MV-4-11 (cell line): Measurements from ENCODE around the gene SMG7.

Source experiments
- DNase-seq: peaks from one replicate; lab custom pipeline; 2025; lab: John Stamatoyannopoulos, UW

SMG7 gene

DNA sequence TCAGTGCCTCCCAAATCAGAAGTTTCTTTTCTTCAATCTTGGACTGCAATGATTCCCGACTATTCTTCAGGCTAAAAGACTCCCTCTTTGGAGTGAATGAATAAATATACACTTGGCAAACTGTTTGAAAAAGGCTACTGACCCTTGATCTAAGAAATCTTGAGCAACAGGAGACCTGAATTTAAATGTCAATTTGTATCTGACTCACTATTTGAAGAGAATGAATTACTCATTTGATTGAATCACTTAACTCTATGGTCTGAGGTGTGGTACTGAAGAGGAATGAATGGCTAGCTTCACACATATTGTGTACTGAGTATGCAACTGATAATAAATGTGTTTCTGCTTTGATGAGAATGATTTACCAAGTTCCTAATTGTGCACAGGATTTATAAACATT is 4.6 kb upstream of the SMG7 start:
- DNase-seq, result no peak

DNA sequence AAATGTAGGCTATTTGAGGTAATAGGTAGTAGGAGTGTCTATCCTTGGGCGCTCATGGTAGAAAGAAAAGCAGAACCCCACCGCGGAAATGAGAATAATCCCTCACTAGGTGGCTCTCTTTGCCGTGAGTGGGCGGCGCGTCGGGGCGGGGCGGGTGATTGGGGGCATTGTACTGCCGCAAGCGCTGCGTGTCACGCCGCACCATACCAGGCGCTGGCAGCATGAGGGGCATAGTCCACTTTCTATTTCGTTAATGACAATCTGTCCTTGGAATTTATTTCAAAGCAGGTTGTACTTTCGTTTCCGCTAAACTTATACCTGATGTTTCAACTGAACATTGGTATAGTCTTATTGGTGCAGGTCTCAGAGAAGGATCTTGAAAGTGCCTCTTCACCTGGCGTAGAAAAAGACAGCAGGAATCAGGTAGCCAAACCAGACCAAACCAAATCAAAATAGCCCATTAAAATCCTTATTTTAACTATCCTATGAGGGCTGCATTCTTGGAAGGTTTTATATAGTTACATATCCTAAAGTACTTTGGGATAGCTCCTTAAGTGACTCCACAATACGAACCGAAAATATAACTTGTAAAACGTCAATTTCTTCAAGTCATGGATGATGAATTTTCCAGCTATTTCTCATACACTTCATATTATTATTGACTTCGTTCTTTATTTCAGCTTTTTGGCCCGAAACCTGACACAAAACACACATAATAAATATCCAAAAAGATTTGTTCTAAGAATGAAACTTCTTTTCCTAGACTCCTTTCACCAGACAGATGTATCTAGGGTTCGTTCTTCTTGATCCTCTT is 1.9 kb upstream of the SMG7 start:
- peak; percentile 74 for DNase-seq

DNA sequence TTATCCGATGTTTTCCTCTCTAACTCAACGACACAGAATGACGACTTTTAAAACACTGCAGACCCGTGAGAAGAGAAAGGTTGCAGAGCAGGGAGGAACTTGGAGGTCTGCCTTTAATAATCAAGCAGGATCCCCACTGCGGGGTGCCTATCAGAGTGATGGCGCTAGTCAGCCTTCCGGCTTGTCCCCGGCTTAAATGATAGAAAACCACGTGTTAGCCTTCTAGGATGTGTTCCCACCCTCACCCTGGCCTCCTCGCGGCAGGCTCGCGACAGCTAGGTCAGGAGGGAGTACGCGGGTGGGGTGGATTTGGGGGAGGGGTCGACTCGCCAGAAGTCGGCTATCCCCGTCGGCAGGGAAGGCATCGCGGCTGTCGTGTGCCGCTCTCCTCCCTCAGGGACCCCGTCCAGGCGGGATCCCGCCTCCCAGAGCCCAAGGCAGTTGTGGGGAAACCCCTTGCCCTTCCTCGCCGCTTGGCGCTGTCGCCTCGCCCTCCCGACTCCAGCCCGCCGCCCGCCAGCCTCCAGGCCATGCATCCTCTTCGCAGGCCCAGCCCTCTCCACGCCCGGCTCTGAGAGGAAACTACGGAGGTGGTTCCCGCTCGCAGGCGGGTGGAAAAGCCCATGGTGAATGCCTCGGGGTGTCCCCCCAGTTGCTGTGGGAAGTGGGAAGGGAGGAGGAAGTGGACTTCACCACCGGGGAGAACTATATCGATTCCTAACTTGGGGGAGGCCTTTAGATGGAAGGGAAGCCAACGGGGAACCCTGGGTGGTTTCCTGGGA is 1.1 kb upstream of the SMG7 start:
- peak; percentile 75 for DNase-seq

DNA sequence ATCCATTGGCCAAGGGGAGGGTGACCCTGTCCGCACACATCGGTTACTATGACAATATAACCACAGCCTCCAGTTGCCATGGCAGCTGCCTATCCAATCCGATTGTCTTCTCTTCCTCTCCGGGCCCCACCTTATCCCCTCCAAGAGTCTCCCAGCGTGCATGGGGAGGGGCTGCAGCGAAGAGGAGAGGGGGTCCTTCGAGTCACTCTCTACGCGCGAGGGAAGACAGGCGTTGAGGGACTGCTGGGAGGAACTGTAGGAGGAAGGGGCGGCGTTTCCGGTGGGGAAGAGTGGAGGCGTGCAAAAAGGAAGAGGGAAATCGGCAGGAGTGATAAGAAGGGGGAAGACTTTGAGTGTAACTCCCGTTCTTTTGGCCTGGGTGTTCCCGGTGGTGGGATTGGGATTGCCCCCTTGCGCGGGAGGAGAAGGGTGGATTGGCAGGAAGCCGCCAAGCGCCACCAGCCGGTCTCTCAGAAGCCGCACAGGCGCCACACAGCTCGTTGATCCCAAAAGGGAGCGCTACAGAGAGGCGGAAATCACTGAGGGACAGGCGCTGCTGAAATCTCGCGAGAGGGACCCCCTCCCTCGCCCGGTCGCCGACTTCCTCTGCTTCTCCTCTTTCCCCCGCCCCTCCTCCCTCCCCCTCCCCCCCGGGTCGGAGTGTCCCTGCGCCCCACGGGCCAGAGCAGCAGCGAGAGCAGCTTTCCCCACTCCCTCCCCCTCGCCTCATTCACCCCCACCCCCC is 384 bp upstream of the SMG7 start:
- peak; percentile 98 for DNase-seq

DNA sequence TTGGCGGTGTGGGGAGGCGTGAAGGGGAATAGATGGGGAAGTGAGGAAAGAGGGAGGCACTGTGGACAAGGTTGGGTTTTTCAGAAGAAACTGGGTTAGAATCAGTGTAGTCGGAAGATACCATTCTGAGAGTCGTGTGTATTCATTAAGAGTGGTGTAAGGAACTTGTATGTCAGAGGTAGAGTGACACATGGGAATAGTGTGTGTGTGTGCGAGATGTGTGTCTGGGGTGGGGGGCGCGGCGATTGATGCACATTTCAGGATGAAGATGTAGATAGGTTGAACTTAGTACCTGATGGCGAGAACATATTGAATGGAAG is 878 bp downstream of the SMG7 start:
- DNase-seq, result no peak

DNA sequence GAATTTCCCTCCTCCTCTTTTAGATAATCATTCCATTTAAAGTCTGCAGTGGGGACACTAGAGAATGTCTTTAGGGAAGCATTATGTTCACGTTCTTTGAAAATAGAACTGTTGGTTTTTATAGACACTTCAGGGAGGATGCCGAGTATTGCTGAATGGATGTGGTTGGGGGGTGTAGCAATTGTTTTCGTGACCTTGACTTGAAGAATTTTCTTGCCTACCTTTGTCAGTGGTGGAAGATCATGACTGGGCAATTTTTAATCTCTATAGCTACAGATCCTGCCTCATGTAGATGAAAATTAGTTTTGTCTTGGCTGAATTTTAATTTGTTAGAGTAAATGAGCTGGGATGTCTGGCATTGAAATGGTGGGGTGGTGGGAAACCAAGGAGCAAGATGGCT is 3.8 kb downstream of the SMG7 start:
- no peak for DNase-seq

DNA sequence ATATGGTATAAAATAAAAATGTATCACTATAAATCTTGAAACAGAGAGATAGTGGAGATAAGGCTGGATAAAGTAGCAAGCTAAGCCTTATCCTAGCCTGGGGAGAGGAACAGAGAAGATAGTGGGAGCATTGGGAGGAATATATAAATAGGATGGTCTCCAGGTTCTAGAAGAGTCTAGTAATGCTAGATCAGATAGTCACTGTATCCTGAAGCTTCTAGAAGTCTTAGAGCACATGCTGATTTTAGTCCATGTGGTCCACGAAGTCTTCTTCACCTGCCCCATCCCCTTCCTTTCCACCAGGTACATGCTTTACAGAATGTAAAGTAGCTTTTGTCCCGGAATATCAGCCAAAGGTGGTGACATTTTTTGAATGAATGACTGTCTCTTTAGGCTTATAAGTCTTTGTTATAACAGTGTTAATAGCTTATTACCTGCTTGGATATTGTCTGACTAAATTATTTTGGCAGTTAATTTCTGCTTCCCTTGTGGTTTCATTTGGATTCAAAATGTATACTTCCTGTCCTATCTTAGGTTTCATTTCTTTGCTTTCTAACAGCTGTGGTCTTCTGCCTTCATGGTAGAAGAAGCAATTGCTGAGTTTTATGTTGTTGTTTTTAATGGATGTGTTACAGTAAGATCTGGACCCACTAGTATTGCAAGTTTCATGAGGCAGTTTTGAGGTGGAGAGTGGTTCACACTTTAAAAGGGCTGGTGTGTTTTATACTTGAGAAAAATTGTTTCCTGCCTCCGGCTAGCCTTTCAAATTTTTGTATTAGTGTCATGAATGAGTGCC is 5.9 kb downstream of the SMG7 start:
- DNase-seq, result peak; percentile 34

DNA sequence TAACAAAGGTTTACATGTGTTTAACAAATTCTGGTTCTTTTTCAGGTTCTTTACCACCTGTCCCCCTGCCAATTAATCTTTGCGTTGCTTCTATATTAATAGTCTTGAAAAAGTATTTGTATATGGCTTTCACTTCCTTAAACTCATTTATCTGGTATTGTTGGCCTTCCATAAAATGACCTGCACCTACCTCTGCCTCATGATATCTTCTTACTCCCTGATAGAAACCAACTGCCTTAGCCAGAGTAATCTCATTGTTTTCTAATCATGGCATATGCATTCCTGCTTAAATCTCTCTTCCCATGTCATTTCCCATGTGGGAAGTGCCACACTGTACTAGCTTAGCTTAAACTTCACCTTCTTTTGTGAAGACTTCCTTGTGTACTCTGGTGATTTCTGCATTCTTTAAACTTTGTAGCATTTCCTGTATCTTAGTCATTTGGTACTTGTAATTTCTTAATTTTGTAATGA is 8.7 kb downstream of the SMG7 start:
- peak; percentile 15 for DNase-seq

DNA sequence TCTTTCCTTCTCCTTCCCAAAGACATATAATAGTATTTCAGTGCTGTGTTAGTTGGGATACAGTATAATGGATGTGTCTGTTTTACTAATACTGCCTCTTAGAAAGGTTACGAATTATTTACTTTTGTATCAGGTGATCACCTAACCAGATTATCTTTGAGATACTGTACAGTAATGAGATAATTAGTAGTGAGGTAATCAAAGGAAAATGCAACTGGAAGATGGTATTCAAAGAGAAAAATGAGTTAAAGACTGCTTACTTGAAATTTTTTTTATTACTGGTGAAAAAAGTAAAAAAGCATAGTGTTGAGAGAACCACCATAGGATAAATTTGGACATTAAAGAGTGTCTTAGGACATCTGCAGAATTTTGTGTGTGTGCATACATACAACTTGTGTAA is 10.9 kb downstream of the SMG7 start:
- no peak for DNase-seq

DNA sequence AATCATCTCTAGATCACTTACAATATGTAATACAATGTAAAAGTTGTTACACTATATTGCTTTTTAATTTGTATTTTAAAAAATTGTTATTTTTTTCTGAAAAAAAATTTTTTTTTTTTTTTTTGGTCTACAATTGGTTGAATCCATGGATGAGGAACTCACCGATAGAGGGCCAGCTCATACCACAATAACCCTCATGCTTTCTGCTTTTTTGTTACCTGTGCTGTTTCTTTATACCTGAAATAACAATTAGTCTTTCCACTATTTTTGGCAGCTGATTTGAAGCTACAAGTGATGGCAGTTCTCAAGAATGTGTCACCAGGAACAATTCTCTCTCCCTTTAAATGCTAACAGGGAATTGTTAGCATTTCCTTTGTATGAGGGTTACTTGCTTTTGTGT is 12.0 kb downstream of the SMG7 start:
- no peak for DNase-seq

DNA sequence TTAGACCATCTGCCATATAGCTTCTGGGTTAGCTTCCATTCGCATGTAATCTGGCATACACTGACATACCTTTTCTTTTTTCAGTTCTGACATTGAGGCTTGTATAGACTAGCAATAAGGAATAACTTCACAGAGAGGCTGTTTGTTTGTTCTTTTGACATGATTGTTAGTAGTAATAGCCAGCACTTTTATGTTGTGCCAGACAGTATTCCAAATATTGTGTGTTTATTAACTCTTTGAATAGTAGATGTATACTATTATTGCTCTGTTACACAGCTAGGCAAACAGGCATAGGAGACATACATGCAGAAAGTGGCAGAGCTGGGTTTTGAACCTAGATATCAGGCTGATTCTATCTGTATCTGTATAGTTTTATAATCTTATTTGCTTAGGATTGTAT is 12.6 kb downstream of the SMG7 start:
- DNase-seq, result no peak

DNA sequence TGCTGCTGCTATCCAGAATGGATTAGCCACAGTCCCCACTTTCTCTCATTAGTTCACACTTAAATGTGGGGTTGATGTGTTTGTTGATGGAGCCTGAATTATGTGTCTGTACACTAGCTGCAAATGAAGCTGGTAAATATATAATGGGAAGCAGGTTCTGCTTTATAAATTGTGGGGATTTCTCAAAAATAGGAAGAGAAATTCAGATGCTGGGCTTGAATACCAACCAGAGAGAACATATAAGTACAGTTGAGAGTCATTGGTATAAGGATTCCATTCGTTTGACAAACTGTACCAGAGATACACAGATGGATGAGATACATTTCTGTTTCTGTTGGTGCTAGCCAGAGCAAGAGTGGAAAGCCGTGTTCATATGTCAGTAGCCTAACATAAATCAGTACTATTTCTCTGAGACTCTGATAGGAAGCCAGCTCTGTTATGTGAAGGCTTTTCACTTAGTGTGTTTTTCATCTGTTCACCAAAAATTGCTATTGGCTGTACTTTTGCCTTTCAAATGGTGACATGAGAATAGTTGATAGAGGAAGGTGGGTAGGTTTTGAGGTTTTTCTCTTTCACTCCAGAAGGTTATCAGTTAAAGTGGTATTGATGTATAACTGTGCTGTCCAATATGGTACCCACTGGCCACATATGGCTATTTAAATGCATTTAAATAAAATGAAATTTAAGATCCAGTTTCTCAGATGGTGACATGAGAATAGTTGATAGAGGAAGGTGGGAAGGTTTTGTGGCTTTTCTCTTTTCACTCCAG is 15.6 kb downstream of the SMG7 start:
- DNase-seq, result peak; percentile 3

DNA sequence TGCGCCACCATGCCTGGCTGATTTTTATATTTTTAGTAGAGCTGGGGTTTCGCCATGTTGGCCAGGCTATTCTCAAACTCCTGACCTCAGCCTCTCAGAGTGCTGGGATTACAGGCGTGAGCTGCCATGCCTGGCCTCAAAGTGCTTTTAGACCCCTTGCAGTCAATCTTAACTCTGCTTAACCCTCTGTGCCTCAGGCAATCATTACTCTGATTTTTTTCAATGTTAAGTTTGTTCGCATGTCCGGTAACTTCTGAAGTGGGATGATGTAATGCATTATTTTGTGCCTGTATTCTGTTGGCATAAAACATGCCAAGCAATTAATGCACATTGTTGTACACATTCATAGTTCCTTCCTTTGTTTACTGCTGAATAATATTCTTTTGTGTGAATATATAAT is 18.6 kb downstream of the SMG7 start:
- no peak for DNase-seq

DNA sequence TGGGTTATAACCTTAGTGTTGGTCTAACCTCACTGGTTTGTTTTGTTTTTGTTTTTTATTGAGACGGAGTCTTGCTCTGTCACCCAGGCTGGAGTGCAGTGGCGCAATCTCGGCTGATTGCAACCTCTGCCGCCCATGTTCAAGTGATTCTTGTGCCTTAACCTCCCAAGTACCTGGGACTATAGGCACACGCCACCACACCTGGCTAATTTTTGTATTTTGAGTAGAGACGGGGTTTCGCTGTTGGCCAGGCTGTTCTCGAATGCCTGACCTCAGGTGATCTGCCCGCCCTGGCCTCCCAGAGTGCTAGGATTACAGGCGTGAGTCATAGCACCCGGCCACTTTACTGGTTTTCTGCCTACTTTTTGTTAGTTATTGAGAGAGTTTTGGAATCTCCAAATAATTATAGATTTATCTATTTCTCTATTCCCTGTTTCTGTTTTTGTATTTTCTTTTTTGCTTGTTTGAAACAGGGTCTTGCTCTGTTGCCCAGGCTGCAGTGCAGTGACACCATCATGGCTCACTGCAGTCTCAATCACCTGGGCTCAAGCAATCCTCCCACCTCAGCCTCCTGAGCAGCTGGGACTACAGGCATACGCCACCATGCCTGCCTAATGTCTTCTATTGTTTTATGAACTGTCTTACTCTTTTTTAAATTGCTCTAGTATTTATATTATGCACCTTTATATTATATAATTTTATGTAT is 21.4 kb downstream of the SMG7 start:
- DNase-seq, result no peak

DNA sequence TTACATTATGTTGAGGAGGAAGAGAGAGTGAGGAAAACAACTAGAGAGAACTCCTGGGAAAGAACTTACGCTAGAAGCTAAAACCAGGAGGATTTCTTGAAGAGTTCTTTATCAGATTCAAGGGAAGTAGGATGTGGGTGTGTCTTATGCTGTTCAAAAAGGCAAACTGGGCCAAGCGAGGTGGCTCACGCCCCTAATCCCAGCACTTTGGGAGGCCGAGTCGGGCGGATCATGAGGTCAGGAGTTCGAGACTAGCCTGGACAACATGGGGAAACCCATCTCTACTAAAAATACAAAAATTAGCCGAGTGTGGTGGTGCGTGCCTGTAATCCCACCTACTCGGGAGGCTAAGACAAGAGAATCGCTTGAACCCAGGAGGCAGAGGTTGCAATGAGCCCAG is 23.1 kb downstream of the SMG7 start:
- no peak for DNase-seq

DNA sequence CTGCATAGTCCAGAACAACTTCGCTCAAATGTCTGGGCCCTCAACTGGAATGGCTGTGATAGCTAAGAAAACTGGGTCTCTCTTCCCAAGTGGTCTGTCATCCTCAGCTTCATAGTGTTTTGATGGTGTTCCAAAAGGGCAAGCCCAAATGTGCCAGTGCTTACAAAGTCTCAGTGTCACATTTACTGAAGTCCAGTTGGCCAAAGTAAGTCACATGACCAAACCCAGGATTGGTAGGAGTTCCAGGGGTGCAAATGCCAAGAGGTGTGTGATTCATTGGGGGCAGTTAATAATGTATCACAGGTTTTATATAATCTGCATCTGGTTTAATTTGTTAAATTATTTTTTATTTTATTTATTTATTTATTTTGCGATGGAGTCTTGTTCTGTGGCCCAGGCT is 24.9 kb downstream of the SMG7 start:
- DNase-seq, result no peak

DNA sequence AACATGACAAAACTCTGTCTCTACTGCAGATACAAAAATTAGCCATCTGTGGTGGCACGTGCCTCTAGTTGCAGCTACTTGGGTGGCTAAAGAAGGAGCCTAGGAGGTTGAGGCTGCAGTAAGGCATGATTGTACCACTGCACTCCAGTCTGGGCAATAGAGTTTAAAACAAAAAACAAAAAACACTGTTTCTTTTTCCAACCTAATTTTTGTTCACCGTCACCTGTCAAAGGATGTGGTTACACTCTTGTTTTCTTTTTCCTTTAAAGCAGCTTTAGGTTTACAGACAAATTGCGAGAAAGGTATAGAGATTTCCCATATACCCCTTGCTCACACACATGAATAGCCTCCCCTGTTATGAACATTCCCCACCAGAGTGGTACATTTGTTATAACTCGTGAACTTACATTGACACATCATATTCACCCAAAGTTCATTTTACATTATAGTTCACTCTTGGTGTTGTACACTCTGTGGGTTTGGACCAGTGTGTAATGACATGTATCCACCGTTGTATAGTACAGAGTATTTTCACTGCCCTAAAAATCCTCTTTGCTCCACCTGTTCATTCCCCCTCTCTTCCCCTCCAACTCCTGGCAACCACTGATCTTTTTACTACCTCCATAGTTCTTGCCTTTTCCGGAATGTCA is 26.2 kb downstream of the SMG7 start:
- DNase-seq, result no peak

DNA sequence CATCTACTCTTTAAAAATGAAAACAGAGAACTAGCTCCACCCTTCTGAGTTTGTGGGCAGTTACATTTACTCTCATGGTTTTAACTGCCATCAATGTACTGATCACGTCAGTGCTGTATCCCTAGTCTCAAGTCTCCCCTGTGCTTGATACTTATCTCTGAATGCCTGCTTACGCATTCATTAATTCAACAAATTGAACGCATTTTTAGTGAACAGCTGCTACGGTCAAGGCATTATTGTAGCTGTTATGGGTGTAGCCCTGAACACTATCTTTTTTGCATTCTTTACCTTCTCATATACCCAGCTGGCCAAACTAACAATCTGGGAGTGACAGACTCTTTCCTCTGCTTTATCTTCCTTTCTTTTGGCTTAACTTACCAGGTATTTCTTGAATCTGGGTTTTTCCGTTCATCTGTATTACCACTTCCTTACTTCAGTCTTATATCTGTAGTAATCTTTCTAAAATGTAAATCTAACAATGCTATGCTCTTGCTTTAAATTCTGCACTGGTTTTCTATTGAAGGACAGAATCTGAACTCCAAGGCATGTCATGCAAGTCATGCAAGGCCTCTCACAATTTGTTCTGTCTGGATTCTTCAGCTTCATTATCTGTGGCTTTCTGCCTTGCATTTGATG is 33.3 kb downstream of the SMG7 start:
- DNase-seq, result no peak

DNA sequence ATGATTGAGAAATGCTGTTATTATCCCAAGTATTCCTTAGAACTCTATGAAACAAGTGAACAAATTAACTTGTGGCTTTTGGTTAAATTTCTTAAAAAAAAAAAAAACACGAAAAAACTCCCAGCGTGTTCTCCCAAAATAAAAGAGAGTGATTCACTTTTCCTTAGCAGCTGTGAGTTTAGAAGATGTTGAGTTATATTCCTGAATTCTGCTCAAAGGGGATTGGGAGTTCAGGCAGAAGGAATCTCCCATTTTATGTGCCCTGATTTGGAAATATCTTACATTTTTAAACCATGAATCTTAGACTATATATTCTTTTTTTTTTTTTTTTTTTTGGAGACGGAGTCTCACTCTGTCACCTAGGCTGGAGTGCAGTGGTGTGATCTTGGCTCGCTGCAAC is 34.3 kb downstream of the SMG7 start:
- no peak for DNase-seq

DNA sequence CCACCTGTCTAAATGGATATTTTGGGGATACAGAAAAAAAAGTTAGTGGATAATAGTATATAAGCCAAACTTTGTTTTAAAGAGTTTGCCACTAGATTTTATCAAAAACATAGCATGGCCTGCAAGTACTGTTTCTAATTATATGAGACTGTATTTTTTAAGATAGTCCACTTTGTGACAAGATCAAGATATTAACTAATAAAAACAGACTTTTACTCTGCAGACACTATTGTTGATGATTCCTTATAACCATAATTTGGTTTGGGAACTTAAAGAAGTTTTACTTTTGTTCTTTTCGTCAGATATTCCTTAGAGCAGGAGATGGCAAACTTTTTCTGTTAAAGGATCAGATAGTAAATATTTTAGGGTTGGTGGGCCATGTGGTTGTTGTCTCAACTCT is 36.4 kb downstream of the SMG7 start:
- DNase-seq, result no peak
